HFF-Myc (cell line): ENCODE measurements around the gene GSN.
A peak's percentile ranks its signal among the peaks of the same experiment; 100 is the strongest.

ENCODE experiments used
- DNase-seq: peaks from one replicate; pipeline ENCODE4 v3.0.0-alpha.2; 2011; ENCODE audit warnings: low read depth; ENCODE audit errors: extremely low read depth
- H3K4me3 ChIP-seq: replicated peaks from 2 replicates; pipeline ENCODE4 v1.5.1; 2011; ENCODE audit warnings: low read depth, mild to moderate bottlenecking, control low read depth, low read length
- CTCF ChIP-seq: IDR thresholded peaks from 2 replicates; pipeline ENCODE4 v1.5.1; 2012; ENCODE audit warnings: mild to moderate bottlenecking, low read depth, low read length, control low read depth; ENCODE audit errors: missing control alignments

GSN gene

GRCh38 chr9:121328876-121329681 is 61.1 kb downstream of the GSN start:
- no peak overlapping the region for H3K4me3 ChIP-seq
- TF ChIP-seq CTCF: no peak
- no peak for DNase-seq

- no peak overlapping the region for H3K4me3 ChIP-seq
- no peak for TF ChIP-seq CTCF
- DNase-seq: no peak
Measured at GRCh38 chr9:121331549-121331948, 63.6 kb downstream of the GSN start.

- DNase-seq: no peak
- TF ChIP-seq CTCF: peak; percentile 22
- no peak overlapping the region for H3K4me3 ChIP-seq
Measured at GRCh38 chr9:121331992-121332685, 64.2 kb downstream of the GSN start.

GRCh38 chr9:121333950-121334773 is 66.2 kb downstream of the GSN start:
- DNase-seq: no peak
- TF ChIP-seq CTCF: no peak
- no peak overlapping the region for H3K4me3 ChIP-seq

GRCh38 chr9:121336665-121337064 is 68.7 kb downstream of the GSN start:
- no peak for DNase-seq

GRCh38 chr9:121339437-121339836 is 71.5 kb downstream of the GSN start:
- DNase-seq: no peak
- no peak overlapping the region for H3K4me3 ChIP-seq
- no peak for TF ChIP-seq CTCF

More at GRCh38 chr9:121336665-121337064, 68.7 kb downstream of the GSN start:
- TF ChIP-seq CTCF: no peak
- no peak overlapping the region for H3K4me3 ChIP-seq
